Kidney epithelial cell (primary cell): ENCODE measurements around the gene ATP8A1. TPM values are rescaled to one million over a fixed set of nuclear protein-coding genes. Genes with fewer than 3 reads are reported as not detected.
"Not testable (repeated sequence)": the region's sequence is repeated elsewhere in the genome, so short reads cannot be mapped to it uniquely, and the experiment has no call there.

ENCODE experiments used
- DNase-seq: peaks from one replicate; pipeline ENCODE4 v3.0.0-alpha.2; 2010; ENCODE audit warnings: low read depth
- H3K27me3 ChIP-seq: 2 replicates; pipeline ENCODE4 v1.6.0; 2011; ENCODE audit warnings: low read length; ENCODE audit not compliant: control insufficient read depth, insufficient read depth
- H3K36me3 ChIP-seq: 2 replicates; pipeline ENCODE4 v1.5.1; 2011; ENCODE audit warnings: low read length; ENCODE audit not compliant: control insufficient read depth, insufficient read depth
- H3K4me3 ChIP-seq: 2 replicates; pipeline ENCODE4 v1.5.1; 2011; ENCODE audit warnings: low read depth, mild to moderate bottlenecking, control low read depth, low read length
- CTCF ChIP-seq: IDR thresholded peaks from 2 replicates; pipeline ENCODE4 v1.5.1; 2011; ENCODE audit warnings: mild to moderate bottlenecking, moderate library complexity, low read length, control low read depth, inconsistent platforms; ENCODE audit not compliant: insufficient read depth, poor library complexity, severe bottlenecking
- total RNA-seq: library from RNA; depleted of rRNA; stranded (reverse); fragments of >200 nt; gene quantifications from 2 replicates; pipeline ENCODE4 v1.2.3, GENCODE V29; 2015

ATP8A1 gene
- total RNA-seq, 1 donor from 2014 or later, result 3.3 TPM

DNA sequence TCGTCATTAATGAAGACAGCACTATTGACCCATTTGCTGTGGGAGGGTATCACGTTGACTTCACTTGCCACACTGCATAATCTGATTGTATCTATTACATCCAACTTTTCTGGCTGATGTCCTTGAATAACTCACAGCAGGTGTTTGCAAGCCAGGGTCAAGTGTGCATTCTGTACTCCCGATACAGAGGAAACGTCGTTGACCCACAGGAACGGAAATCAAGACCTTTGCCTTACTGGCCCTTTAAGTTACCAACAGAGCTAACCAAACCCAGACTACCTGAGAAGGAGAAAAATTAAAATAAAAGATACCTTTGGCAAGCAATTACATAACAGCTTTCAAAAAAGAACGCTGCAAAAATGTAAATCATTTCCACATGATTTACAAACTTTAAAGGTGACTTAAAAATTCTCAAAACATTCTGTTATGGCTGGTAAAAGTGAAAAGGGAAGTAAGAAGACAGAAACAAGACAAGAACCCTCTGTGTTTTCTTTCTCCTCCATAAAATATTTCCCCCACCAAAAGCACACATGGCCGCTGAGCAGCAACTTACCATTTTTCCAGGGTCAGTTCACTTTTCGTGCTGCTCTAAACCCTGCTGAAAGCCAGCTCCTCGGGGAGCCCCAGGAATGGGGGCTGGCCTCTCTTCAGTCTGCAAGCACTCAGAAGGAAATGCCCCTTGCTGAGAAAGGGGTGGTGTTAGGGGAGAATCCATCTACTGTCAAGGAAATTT, 266.1 kb downstream of the ATP8A1 start:
- H3K27me3 ChIP-seq, result peaks cover 3% of the 10 kb centered on the region
- no peak for DNase-seq
- H3K36me3 ChIP-seq, result no peaks in the 10 kb centered on the region
- H3K4me3 ChIP-seq, result no peak overlapping the region
- no peak for TF ChIP-seq CTCF

GRCh38 chr4:42385516-42385915, 271.4 kb downstream of the ATP8A1 start:
- DNase-seq, result no peak
- no peak for TF ChIP-seq CTCF

GRCh38 chr4:42381666-42382065, 275.2 kb downstream of the ATP8A1 start:
- no peak overlapping the region for H3K4me3 ChIP-seq
- DNase-seq, result no peak
- no peak for TF ChIP-seq CTCF

More at GRCh38 chr4:42385516-42385915, 271.4 kb downstream of the ATP8A1 start:
- no peaks in the 10 kb centered on the region for H3K36me3 ChIP-seq
- H3K4me3 ChIP-seq, result no peak overlapping the region
- H3K27me3 ChIP-seq, result no peaks in the 10 kb centered on the region

GRCh38 chr4:42377497-42377896, 279.4 kb downstream of the ATP8A1 start:
- no peak for TF ChIP-seq CTCF
- H3K4me3 ChIP-seq, result no peak overlapping the region
- no peaks in the 10 kb centered on the region for H3K27me3 ChIP-seq
- DNase-seq, result no peak
- no peaks in the 10 kb centered on the region for H3K36me3 ChIP-seq

More at GRCh38 chr4:42381666-42382065, 275.2 kb downstream of the ATP8A1 start:
- Histone ChIP-seq H3K36me3 (no peaks in the 10 kb centered on the region), H3K27me3 (no peaks in the 10 kb centered on the region)

- H3K4me3 ChIP-seq, DNase-seq, H3K27me3 ChIP-seq, H3K36me3 ChIP-seq: not testable (repeated sequence)
These were observed 284.6 kb downstream of the ATP8A1 start for GRCh38 chr4:42372303-42372702.

DNA sequence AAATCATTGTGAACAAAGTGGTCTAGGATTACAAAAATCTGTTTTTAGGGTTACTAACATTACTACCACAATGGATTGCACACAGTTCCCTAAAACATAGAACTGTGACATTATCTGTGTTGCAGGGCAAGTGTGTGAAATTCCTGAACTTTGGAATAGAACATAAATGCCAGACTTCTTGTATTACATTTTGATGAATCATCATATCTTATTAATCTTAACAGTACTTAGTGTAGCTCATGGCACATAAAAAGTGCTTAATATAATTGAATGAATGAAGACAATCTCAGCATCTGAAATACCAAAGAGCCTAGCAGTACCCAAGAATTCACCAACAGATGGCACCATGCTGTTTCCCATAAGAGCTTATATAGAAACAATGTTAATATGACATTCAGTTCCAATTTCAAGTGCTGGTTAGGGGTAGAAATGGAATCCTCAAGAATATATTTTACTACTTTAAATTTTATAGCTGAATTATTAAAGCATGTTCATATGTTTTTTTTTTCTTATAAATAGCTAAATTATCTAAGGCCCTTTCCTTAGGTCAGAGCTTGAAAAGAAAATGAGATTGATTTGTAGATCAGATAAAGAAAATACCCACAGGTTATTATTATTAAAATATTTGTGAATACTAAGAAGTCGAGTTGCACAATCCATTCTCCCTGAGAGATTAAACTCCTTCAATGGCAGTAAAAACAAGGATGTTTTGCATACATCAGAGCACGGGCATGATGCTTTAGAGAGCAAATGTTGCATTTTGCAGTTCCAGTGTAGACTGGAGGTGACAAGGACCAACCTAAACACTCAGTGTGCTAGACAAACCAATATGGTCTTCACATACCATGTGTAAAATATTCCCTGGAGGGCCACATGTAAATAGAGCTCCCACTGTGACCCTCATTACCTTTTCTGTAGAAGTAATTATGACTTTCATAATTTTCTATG, 285.3 kb downstream of the ATP8A1 start:
- Histone ChIP-seq H3K27me3 (no peaks in the 10 kb centered on the region), H3K4me3 (no peak overlapping the region), H3K36me3 (no peaks in the 10 kb centered on the region)
- DNase-seq, result peak; percentile 26
- peak; percentile 62 for TF ChIP-seq CTCF
